SHP77 (cell line): ENCODE data around the gene CCR6.

Source experiments
- DNase-seq, 2 experiments: peaks; one replicate each; lab custom pipeline; 2025; lab: John Stamatoyannopoulos, UW

The CCR6 gene

DNA sequence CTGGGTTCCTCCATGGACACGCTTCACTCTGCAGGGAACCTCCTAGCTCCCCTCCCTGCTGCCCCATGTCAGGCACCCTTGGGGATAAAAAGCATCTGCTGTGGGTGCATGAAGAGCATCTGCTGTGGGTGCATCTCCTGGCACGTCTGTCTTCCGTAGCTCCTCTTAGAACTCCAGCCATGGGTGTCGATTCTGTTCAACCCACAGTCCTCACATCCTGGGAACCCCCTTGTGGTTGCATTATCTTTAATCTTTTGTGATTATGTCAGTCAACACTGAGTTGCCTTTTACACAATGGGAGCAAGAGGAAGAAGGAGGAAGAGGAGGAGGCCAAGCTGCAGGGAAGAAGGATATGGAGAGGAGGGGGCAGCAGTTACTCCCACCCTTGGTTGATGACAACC, 24.1 kb upstream of the CCR6 start:
- DNase-seq = no peak

DNA sequence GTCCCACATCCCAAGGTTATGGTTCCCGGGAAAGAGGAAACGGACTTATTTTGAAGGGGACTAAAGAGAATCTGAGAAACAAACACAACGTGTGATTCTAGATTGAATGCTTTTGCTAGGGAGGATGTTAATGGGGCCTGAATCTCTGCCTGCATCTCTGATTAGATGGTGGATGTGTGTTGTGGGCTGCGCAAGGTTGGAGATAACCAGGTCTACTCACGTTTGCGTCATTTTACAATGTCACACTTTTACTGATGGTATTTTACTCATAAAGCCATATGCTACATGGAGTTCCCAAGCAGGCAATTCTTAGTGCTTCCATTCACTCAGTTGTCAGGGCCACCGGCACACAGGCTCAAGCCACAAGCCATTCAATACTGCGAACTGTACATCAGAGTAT, 23.2 kb upstream of the CCR6 start:
- DNase-seq = no peak

DNA sequence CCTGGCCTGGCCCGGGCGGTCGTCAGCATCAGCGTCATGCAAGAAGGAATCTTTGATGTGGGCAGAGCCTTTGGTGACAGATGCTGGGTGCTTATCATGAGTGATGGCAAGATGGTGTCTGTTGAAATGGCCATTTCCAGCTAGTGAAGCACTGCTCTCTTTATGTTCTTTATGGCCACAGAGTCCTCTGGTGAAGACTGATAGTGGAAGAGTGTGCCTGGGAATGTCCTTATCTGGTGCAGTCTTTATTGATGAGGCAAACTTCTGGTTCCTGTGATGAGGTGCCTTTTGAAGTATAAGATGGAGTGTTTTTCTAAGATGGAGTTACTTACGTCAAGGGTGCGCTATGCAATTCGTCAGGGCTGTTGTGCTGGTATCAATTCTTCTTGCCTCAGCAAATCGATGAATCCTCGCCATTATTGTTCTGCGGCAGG, 22.6 kb upstream of the CCR6 start:
- no peak for DNase-seq

DNA sequence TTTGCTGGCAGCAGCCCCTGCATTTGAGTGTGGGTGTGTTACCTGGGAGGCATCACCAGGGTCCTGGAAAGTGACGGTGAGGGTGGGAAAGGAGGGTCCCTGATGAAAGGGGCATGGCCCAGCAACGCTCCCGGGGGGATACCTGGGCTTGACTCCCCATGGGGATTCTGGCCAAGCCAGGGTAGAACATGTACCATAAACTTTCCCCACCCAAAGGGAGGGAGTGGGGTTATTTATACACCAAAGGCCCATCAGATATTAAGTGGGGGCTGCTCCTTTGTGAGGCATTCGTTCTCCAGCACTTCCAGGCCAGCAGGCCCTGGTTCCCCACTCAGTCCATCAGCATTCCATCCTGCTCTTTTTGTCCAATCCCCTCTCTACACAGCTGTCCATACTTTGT, 20.6 kb upstream of the CCR6 start:
- no peak for DNase-seq

DNA sequence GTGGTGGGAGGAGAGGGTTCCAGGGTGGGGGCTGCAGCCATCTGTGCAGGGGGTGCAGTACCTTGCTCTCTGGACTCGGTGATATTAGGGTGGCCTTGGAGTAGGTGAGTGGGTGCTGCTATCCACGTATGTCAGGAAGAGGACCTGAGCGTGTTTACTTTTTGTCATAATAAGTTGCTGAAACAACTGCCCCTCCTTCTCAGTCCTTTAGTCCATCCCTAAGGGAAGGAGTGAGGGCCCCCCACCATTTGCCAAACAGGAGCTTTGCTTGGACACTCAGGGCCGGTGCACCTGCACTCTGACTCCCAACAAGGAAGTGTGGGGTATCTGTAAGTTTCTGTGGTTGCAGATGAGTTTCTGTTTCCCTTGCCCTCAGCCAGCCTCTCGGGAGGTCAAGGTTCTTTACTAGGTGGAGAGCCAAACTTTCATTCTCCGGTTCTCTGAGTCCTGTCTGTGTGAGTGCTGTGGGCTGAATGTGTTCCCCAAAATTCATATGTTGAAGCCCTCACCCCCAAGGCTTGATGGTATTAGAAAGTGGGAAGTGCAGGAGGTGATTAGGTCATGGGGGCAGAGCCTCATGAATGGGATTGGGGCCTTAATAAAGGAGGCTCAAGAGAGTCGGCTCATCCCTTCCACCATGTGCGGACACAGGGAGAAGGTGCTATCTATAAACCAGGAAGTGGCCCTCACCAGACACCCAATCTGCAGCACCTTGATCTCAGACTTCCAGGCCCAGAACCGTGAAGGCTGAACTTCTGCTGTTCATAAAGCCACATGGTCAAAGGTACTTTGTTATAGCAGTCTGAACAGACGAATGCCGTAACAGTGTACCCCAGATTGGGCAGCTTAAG, 19.6 kb upstream of the CCR6 start:
- DNase-seq = no peak

DNA sequence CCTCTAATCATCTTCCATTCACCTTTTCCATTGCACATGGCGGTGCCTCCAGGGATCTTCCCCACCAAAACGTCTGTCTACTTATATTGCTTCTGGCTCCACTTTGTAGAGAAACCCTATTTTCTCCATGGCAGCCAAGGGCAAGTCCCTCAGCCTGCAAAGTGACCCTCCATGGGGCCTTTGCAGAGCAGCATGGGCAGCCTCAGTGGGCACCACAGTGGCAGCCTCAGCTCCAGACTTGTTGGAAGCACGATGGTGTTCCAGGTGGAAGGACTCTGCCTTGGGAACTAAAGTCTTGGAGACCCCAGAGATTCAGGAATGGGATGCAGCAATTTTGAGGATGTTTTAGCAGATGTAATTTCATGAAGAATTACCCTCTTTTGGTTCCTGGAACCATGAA, 18.5 kb upstream of the CCR6 start:
- no peak for DNase-seq

DNA sequence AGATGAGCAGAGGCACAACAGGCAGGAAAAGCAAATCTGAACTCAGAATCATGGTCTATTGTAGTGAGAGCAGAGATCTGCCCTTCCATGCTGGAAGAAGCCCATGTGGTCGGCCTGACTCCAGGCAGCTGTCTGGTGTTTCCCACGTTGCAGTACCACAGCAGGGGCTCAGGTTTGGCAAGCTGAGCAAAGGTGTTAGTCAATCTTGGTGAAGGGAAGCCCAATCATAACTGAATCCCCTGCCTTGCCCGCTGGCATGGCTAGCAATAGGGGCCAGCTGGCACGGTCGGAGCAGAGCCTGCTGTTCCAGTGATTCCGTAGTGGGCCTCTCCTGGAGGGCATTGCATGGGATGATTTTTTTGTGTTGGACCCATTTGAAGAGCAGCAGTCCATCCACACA, 17.8 kb upstream of the CCR6 start:
- DNase-seq = no peak

DNA sequence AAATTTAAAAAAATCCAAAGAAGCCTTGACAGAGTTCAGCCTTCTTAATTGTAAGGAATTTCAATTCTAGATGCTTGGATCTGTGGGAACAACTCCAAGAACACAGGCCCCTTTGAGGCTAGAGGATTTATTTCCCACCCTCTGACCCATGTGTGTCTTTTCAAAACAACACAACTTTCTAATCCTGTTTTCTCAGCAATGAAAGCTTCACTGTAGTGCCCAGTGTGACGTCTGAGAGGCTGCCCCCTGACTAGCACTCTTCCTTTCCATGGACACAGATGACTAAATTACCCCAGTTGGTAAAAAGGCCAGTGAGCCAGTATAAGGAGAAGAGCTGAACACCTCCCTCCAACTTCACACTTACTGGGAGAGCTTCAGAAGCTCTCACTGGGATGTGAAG, 16.5 kb upstream of the CCR6 start:
- no peak for DNase-seq

DNA sequence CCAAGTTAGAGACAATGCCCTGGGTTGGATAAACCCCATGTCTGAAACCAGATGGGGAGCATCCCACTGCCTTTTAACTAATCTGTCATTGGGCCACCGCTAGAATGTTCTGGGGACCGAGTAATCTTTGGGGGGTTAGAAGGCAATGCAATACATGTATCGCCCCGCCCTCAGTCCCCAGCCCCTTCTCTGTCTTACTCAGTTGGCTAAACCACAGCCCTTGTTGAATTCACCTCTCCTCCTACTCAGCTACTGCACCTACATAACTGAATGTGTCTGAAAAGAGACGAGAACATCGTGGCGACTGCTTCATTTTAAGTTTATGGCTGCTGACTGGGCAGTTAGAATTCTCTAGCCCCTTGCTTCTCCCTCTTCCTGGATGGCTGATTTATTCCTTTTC, 15.1 kb upstream of the CCR6 start:
- DNase-seq = no peak

DNA sequence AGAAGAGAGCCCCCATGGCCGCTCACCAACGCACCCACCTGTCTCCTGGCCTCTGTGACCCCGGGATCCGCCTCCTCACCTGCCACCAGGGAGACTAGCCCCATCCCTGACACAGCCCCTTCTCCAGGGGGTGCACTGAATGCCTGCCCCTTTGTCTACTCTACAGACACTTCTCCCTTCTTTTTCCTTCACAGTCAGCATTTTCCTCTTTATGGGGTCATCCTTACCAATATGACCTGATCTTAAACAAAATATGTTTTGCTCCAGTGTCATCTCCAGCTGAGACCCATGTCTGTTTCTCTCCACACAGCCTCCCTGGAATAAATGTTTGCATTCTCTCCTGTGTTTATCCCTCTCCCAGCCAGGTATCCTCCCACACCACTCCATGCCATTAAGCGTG, 14.6 kb upstream of the CCR6 start:
- DNase-seq = no peak

DNA sequence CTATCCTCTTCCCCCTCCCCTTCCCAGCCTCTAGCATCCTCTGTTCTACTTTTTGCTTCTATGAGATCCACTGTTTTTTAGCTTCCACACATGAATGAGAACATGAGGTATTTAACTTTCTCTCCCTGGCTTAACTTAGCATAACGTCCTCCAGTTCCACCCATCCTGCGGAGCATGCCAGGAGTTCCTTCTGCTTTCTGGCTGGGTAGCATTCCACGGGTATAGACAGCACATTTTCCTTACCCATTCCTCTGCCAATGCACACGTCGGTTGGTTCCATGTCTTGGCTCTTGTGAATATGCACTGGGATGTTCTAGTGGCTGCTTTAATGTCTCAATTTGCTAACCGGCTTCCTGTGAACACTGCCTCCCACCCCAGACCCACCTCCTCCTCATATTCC, 13.2 kb upstream of the CCR6 start:
- DNase-seq = no peak

DNA sequence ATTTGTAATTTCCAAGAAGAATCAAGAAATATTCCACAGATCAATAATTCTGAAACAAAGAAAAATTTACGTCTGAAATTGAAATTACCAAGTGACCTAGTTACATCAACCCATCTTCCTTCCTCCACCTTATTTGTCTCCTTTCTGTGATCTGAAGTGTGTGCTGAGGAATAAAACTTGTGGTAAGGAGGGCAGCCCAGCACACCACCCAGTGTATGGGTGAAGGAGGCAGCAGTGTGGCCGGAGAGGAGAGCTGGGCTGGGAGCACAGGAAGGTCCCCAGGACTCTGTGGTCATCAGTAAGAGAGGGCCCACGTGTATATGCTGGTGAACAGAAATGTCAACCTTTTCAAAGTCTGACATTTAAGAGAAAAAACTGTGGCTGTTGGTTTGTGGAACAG, 11.3 kb upstream of the CCR6 start:
- DNase-seq = no peak

DNA sequence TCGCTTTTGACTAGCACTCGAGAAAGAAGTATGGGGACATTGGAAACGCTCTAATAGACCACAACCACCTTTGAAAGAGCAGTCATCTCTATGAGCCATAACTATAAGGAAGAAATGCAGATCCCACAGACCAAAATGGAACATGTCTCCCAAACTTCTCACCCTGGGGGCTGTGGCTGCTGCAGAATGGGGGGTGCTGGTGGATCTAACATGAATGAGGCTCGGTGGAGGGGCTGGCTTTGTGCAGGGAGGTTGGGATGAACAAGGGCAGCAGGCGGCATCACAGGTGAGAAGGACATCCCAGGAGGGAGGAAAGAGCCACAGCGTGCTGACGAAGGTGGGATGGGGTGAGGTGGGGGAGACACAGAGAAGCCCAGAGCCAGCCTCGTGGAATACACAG, 10.5 kb upstream of the CCR6 start:
- DNase-seq = no peak

DNA sequence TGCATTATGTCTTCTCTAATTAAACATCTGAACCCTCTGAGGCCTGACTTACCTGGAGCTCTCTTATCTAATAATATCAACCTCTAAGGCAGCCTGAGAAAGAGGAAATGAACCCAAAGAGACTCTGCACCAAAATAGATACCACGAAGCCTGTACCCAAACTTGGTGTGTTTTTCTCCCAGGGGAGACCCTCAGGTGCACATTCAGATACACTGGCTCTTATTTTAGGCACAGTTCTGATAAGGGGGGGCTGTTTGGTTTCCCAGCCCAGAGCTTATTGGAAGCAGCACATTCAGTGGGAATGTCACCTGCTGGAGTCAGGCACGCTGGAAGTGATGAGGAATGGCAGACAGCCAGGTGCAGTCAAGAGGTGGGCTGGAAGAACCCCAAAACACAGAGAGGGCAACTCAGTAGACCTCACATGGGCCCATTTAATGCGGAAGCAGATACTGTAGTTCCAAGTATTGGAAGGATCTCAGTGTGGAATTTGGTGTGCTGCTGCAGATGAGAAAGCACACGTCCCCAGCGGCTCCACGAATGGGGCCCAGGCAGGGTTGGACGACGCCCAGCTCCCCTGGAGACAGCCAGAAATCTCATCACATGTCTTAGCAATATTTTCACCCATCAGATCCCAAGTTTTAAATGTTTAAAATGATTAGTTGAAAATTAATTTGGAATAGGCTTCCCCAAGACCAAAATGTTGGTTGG, 9.7 kb upstream of the CCR6 start:
- no peak for DNase-seq

DNA sequence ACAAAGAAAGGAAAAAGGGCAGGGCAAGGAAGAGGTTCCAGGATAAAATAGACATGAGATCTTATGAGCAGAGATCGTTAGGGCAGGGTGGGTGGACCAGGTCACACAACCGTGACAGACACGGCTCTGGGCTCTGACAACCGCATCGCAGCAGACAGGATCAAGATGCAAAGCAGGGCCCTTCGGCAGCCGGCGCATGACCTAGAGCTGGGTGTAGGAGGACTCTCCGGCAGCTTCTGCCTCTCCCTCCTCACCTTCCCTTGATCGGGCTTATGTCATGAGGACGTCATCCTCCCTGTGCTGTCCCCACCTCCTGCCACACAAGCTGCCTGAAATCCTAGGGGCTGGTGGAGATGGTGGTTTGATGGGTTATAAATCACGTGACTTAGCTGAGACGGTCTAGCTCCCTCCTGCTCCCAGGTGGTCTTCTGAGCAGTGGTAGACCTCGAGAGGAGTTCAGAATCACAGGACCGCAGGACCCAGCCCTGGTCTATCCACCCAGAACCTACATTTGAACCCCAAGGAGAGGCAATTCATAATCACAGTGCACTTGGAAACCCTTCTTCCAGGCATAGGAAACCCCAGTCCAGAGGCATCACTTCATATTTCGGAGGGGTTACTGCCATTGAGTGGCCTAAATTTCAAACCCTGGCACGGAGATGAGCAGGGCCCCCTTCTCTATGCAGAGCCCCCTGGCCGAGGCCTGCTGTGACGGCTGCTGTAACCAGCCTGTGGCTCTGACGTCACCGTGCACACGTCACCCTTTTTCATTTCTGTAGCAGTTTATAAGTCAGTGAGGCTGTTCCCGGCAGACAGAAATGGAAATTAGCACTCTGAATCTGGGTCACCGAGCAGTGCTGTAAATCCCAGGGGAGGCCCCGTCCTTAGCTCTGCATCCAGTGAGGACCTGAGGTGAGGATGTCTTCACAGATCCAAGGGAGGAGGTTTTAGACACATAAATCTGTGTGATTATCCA, 8.7 kb upstream of the CCR6 start:
- DNase-seq = no peak

DNA sequence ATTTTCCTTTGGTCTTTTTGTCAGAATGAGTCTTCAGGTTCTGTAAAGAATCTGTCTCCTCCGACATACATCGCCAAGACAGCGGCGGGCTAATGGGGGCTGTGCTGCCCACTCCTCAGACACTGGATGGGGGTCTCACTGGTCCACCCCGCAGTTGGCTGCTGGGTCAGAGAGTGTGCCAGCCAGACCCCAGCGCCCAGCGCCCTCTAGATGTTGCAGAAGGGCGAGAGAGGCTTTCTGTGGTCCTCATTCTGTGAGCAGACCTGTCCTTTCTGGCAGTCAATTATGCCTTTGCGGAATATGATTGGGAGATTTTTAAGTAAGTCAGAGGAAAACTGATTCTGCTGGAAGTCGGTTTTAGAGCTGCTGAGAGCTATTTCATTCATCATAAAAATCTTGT, 7.8 kb upstream of the CCR6 start:
- no peak for DNase-seq

DNA sequence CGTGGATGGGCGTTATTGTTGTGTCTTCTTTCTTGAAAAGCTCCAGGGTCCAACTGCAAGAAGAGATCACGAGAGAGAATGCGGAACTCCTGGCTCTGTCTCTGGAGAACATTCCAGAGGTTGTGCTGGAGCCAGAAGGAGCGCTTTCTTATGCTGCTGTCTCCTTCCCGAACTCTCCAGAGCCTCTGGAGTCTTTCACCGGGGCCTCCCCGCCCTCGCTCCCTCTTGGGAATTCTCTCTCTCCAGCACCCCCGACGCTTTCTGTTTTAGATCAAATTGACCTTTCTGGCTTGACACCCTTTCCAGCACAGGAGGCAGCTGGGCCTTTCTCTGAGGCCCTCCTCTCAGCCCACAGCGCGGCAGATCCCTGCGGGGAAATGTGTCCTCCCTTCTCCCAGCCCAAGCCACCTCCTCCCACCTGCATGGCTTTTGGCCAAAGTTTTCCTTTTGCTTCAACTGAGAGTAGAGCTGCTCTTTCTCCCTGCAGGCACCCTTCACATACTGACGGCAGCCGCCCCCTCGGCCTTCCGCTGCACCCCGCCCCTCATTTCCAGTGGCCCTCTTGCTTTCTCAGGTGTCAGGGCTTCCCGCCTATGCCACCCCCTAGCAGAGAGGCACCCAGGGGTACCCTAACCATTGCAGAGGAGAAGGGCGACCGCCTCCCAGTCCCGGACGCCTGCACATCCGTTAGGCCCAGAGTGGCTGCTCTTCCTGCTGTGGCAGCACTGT, 6.6 kb upstream of the CCR6 start:
- no peak for DNase-seq

DNA sequence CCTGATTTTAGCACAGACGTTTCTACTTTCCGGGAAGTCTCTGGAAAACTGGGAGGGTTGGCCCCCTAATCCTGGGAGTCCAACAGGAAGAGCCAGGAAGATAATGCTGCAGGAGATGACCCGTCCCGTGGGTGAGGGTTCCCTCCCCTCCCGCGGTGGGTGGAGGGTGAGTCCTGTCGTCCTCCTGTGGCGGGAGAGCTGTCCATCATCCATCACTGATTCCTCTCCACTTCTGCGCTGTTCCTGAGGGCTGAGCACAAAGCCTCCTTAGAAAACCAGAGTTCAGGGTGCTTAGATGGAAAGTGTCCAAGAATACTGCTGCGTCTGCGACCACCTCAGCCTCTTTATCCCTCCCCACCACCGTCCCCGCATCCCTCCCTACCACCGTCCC, 6.1 kb upstream of the CCR6 start:
- no peak for DNase-seq

DNA sequence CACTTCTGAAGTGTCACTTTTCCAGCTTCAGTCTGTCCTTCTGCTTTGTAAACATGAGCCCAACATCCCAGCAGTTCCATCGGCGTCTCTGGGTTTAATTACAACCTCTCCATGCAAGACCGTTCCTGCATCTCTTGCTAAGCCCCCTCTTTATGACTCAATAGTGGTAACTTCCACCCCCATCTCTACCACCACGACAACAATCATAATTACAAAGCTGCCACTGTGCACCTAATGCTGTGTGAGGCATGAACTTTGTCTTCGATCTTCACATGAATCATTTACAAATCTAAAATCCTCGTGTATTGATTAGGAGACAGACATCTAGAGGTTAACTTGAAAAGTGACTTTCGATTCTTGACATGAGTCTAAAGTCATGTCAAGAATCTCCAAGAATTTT, 4.9 kb upstream of the CCR6 start:
- DNase-seq = no peak

DNA sequence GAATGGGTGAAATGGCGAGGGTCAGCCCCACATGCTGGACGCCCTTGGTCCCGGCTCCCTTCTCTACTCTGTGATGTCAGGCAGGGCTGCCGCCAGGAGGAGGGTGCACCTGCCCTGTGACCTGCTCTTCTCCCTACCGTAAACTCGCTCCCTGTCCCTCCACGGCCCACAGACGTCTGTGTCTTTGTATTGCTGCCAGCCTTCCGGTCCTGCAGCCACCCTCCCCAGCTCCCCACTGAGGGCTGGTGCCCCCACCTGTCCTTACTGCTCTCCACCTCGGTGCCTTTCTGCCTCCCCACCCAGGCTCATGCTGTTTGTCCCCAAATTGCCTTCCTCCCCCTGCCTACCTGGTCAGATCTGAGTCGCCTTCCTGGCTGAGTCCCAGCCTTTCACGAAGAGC, 4.1 kb upstream of the CCR6 start:
- DNase-seq = no peak

DNA sequence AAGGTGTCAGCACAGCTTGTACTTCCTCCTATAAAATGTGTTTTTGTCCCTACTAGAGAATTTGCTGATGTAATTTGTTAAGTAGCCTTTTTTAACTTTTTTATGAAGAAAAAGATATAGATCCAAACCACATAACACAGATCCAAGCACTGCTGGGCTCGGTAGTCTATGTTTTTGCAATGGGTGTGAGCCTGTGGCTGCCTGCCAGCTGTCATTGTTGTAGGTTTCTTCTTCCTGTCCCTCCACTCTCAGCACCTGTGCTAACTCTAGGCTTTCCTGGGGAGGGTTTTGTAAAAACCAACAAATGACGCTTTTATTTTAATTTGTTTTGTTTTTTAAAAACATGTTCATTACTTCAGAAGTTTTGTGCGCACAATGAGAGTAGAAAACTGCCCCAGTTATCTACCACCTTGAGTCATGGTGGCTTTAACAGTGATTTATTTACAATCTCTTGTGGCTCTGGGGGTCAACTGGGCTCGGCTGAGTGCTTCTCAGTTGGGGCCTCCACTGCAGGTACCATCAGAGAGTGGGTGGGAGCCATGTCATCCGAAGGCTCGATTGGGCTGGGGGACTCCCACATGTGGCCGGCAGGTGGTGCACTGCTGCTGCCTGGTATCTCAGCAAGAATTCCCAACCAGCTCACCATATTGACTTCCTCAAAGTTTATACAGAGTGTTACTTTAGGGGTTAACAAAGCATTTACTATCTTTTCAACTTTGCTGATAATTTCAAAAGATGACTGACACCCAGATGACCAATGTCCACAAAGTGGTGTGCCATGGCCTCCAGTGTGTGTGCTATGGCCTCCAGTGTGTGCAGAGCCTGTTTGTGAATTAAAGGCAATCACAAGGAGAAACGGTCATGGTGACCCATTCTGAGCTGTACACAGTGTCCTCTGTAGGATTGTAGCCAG, 3.0 kb upstream of the CCR6 start:
- no peak for DNase-seq
